Neuronal stem cell (in vitro differentiated cells): Measurements from ENCODE around the gene XRCC5.

Experiments used
- DNase-seq: peaks from one replicate; pipeline ENCODE4 v3.0.0-alpha.2; 2013; ENCODE audit warnings: low spot score
- H2AFZ ChIP-seq: one replicate; pipeline ENCODE4 v1.6.1; 2013; ENCODE audit warnings: mild to moderate bottlenecking, low read length, inconsistent platforms
- H2AK5ac ChIP-seq: 2 replicates; pipeline ENCODE4 v1.6.1; 2013; ENCODE audit warnings: low read depth, mild to moderate bottlenecking, inconsistent platforms, low read length, moderate library complexity, mixed read lengths
- H2BK120ac ChIP-seq: 2 replicates; pipeline ENCODE4 v1.6.1; 2013; ENCODE audit warnings: low read depth, mild to moderate bottlenecking, inconsistent platforms, low read length, moderate library complexity, mixed read lengths
- H2BK12ac ChIP-seq: one replicate; pipeline ENCODE4 v1.6.1; 2013; ENCODE audit warnings: low read length, inconsistent platforms
- H2BK15ac ChIP-seq: 2 replicates; pipeline ENCODE4 v1.6.1; 2013; ENCODE audit warnings: mild to moderate bottlenecking, low read length, inconsistent platforms, mixed read lengths
- H2BK5ac ChIP-seq: one replicate; pipeline ENCODE4 v1.6.1; 2013; ENCODE audit warnings: inconsistent platforms, mild to moderate bottlenecking, low read length, moderate library complexity
- H3K14ac ChIP-seq: one replicate; pipeline ENCODE4 v1.6.1; 2013; ENCODE audit warnings: low read length, inconsistent platforms
- H3K18ac ChIP-seq: 2 replicates; pipeline ENCODE4 v1.6.1; 2013; ENCODE audit warnings: low read length, inconsistent platforms
- H3K23ac ChIP-seq: 2 replicates; pipeline ENCODE4 v1.6.1; 2013; ENCODE audit warnings: low read depth, mild to moderate bottlenecking, mixed read lengths, low read length, inconsistent platforms; ENCODE audit not compliant: poor library complexity
- H3K27ac ChIP-seq: replicated peaks from 3 replicates; pipeline ENCODE4 v1.5.1; 2013; ENCODE audit warnings: low read length, inconsistent platforms
- H3K27me3 ChIP-seq, 3 experiments: 2 replicates each; pipeline ENCODE4 v1.6.1; 2013; ENCODE audit warnings: low read length in 3 of 3, mild to moderate bottlenecking in 2 of 3, inconsistent platforms in 1 of 3, low read depth in 1 of 3, mixed read lengths in 1 of 3, moderate library complexity in 1 of 3; ENCODE audit not compliant: control insufficient read depth in 3 of 3, insufficient read depth in 3 of 3
- H3K36me3 ChIP-seq, 2 donors: replicated peaks in 1 of 2; 2 replicates each; pipeline ENCODE4 v1.6.1; 2013; ENCODE audit warnings: low read length in 2 of 2; ENCODE audit not compliant: control insufficient read depth in 2 of 2, insufficient read depth in 2 of 2
- H3K4ac ChIP-seq: 2 replicates; pipeline ENCODE4 v1.6.1; 2013; ENCODE audit warnings: inconsistent platforms, mild to moderate bottlenecking, low read length, moderate library complexity
- H3K4me1 ChIP-seq, 2 donors: 1 replicate in 1 of 2; 2 replicates in 1 of 2; pipeline ENCODE4 v1.6.1; 2013; ENCODE audit warnings: low read length in 2 of 2, low read depth in 1 of 2; ENCODE audit not compliant: control insufficient read depth in 2 of 2, insufficient read depth in 1 of 2
- H3K4me2 ChIP-seq: one replicate; pipeline ENCODE4 v1.6.1; 2013; ENCODE audit warnings: mild to moderate bottlenecking, low read length, inconsistent platforms; ENCODE audit not compliant: insufficient read depth, poor library complexity, severe bottlenecking
- H3K4me3 ChIP-seq, 2 donors: 2 replicates each; pipeline ENCODE4 v1.5.1; 2013; ENCODE audit warnings: low read length in 2 of 2, mild to moderate bottlenecking in 2 of 2, inconsistent platforms in 1 of 2, moderate library complexity in 1 of 2
- H3K79me1 ChIP-seq: one replicate; pipeline ENCODE4 v1.6.1; 2013; ENCODE audit warnings: low read depth, mild to moderate bottlenecking, inconsistent platforms, low read length, moderate library complexity
- H3K9ac ChIP-seq: one replicate; pipeline ENCODE4 v1.6.1; 2013; ENCODE audit warnings: mild to moderate bottlenecking, low read depth, low read length, inconsistent platforms; ENCODE audit not compliant: poor library complexity
- H3K9me3 ChIP-seq, 2 donors: replicated peaks in 1 of 2; 2 replicates each; pipeline versions ENCODE3 to v1.6.1; 2013; ENCODE audit warnings: low read length in 2 of 2, mild to moderate bottlenecking in 2 of 2, inconsistent platforms in 1 of 2, low read depth in 1 of 2, mixed read lengths in 1 of 2, moderate library complexity in 1 of 2; ENCODE audit not compliant: control insufficient read depth in 2 of 2, insufficient read depth in 1 of 2
- H4K8ac ChIP-seq: one replicate; pipeline ENCODE4 v1.6.1; 2013; ENCODE audit warnings: low read depth, mild to moderate bottlenecking, inconsistent platforms, low read length, moderate library complexity
- H4K91ac ChIP-seq: one replicate; pipeline ENCODE4 v1.6.1; 2013; ENCODE audit warnings: low read length, low read depth, mild to moderate bottlenecking, inconsistent platforms; ENCODE audit not compliant: poor library complexity
- WGBS, 2 donors: extraction: QIAGEN DNeasy Blood & Tissue Kit; methylation state at CpG; one replicate each; pipeline ENCODE4 v1.1.7; 2013; ENCODE audit warnings: missing lambda C conversion rate in 2 of 2, mixed read lengths in 1 of 2; ENCODE audit not compliant: insufficient read length in 2 of 2, insufficient replicate concordance in 1 of 2; ENCODE audit errors: extremely low coverage in 2 of 2; 5-methylcytosine and 5-hydroxymethylcytosine counted together

Gene XRCC5

DNA sequence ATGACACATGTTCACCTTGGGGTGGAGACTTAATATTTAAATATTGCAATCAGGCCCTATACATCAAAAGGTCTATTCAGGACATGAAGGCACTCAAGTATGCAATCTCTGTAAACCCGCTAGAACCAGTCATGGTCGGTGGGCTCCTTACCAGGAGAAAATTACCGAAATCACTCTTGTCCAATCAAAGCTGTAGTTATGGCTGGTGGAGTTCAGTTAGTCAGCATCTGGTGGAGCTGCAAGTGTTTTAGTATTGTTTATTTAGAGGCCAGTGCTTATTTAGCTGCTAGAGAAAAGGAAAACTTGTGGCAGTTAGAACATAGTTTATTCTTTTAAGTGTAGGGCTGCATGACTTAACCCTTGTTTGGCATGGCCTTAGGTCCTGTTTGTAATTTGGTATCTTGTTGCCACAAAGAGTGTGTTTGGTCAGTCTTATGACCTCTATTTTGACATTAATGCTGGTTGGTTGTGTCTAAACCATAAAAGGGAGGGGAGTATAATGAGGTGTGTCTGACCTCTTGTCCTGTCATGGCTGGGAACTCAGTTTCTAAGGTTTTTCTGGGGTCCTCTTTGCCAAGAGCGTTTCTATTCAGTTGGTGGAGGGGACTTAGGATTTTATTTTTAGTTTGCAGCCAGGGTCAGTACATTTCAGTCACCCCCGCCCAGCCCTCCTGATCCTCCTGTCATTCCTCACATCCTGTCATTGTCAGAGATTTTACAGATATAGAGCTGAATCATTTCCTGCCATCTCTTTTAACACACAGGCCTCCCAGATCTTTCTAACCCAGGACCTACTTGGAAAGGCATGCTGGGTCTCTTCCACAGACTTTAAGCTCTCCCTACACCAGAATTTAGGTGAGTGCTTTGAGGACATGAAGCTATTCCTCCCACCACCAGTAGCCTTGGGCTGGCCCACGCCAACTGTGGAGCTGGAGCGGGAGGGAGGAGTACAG lies 108.1 kb downstream of the XRCC5 start:
- H3K14ac ChIP-seq, result no peak overlapping the region
- H2BK5ac ChIP-seq, result no peak overlapping the region
- no peak overlapping the region for H4K8ac ChIP-seq
- peaks cover 0 to 36% of the 10 kb centered on the region in 2 donors for H3K36me3 ChIP-seq
- H2BK120ac ChIP-seq, result no peak overlapping the region
- H2AK5ac ChIP-seq, result no peak overlapping the region
- H3K23ac ChIP-seq, result no peak overlapping the region
- DNase-seq, result no peak
- H3K4me3 ChIP-seq, result no peak overlapping the region
- peaks cover 0 to 5% of the 10 kb centered on the region in 2 donors for H3K4me1 ChIP-seq
- no peak overlapping the region for H4K91ac ChIP-seq
- H3K18ac ChIP-seq, result no peak overlapping the region
- H3K9ac ChIP-seq, result no peak overlapping the region
- H3K4ac ChIP-seq, result no peak overlapping the region
- no peak overlapping the region for H2AFZ ChIP-seq
- H2BK12ac ChIP-seq, result no peak overlapping the region
- no peak overlapping the region for H3K27ac ChIP-seq
- no peaks in the 10 kb centered on the region for H3K79me1 ChIP-seq
- H3K4me2 ChIP-seq, result no peak overlapping the region
- no peak overlapping the region for H2BK15ac ChIP-seq
- H3K9me3 ChIP-seq, result no peaks in the 10 kb centered on the region
- no peaks in the 10 kb centered on the region for H3K27me3 ChIP-seq
- no CpG with 5 or more reads among the region's 7 CpGs for WGBS, 2 donors

DNA sequence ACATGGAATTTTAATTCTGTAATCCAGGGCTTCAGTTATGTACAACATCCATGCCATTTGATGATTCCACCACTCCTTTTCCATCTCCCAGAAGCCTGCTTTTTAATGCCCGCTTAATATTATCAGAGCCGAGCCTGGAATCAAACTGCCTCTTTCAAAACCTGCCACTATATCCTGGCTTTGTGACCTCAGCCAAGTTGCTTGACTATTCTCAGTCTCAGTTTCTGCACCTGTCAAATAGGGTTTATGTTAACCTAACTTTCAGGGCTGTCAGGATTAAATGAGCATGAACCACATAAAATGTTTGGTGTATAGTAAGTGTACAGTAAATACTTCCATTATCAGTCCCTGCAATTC lies 108.7 kb downstream of the XRCC5 start:
- Histone ChIP-seq H4K8ac (no peak overlapping the region), H3K79me1 (no peaks in the 10 kb centered on the region), H4K91ac (no peak overlapping the region), H3K9me3 (no peaks in the 10 kb centered on the region), H3K4ac (no peak overlapping the region), H3K27ac (no peak overlapping the region), H2AFZ (no peak overlapping the region), H3K9ac (no peak overlapping the region), H2AK5ac (no peak overlapping the region), H3K36me3 (peaks cover 0 to 33% of the 10 kb centered on the region in 2 donors), H3K23ac (no peak overlapping the region), H3K4me2 (no peak overlapping the region), H3K27me3 (no peaks in the 10 kb centered on the region), H2BK15ac (no peak overlapping the region), H2BK5ac (no peak overlapping the region), H2BK120ac (no peak overlapping the region), H2BK12ac (no peak overlapping the region), H3K18ac (no peak overlapping the region), H3K4me3 (no peak overlapping the region), H3K14ac (no peak overlapping the region), H3K4me1 (peaks cover 0 to 5% of the 10 kb centered on the region in 2 donors)
- no CpG with 5 or more reads among the region's 2 CpGs for WGBS, 2 donors
- DNase-seq, result no peak

DNA sequence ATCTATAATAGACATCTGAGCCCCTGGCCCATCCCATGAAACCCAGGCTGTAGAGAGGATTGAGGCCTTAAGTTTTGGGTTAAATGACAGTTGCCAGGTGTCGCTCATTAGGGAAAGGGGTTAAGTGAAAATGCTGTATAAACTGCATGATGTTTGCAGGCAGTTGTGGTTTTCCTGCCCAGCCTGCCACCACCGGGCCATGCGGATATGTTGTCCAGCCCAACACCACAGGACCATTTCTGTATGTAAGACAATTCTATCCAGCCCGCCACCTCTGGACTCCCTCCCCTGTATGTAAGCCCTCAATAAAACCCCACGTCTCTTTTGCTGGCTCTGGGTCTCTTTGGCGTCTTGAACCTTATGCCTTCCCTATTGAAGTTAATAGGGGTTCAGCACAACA lies 110.7 kb downstream of the XRCC5 start:
- no peak overlapping the region for H3K23ac ChIP-seq
- no peak overlapping the region for H4K8ac ChIP-seq
- H4K91ac ChIP-seq, result no peak overlapping the region
- H3K4me3 ChIP-seq, result no peak overlapping the region
- H3K27ac ChIP-seq, result no peak overlapping the region
- H2AFZ ChIP-seq, result no peak overlapping the region
- H2BK120ac ChIP-seq, result no peak overlapping the region
- no peak overlapping the region for H2BK5ac ChIP-seq
- no peak for DNase-seq
- no peaks in the 10 kb centered on the region for H3K79me1 ChIP-seq
- H2BK15ac ChIP-seq, result no peak overlapping the region
- peaks cover 0 to 5% of the 10 kb centered on the region in 2 donors for H3K4me1 ChIP-seq
- peaks cover 0 to 28% of the 10 kb centered on the region in 2 donors for H3K36me3 ChIP-seq
- H2BK12ac ChIP-seq, result no peak overlapping the region
- no peak overlapping the region for H3K14ac ChIP-seq
- no peak overlapping the region for H3K4ac ChIP-seq
- no peaks in the 10 kb centered on the region for H3K27me3 ChIP-seq
- H3K9ac ChIP-seq, result no peak overlapping the region
- H3K18ac ChIP-seq, result no peak overlapping the region
- no peaks in the 10 kb centered on the region for H3K9me3 ChIP-seq
- no peak overlapping the region for H2AK5ac ChIP-seq
- no peak overlapping the region for H3K4me2 ChIP-seq
- WGBS, 2 donors, result no CpG with 5 or more reads among the region's 6 CpGs

DNA sequence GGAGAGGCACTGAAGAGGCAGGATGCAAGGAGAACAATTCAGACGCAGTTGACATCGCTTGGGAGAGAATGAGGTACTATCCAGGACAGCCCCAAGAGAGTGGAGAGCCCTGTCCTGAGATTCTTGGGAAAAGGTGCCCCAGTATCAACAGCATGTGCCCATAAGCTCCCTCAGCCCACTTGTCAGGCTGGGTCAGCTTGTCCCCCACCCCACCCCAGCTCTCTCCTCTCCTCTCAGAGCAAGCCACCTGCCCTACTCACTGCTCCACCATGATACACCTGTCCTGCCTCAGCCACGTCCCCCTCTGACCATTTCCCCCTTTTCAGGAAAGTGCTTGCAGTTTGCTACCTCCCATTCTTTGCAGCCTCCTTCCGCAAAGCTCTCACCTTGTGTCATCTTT lies 111.8 kb downstream of the XRCC5 start:
- no peak overlapping the region for H3K18ac ChIP-seq
- no peak for DNase-seq
- no peak overlapping the region for H2BK120ac ChIP-seq
- no peaks in the 10 kb centered on the region for H3K27me3 ChIP-seq
- H3K23ac ChIP-seq, result no peak overlapping the region
- H3K4me1 ChIP-seq, result peaks cover 0 to 5% of the 10 kb centered on the region in 2 donors
- H3K4me2 ChIP-seq, result no peak overlapping the region
- H2BK12ac ChIP-seq, result no peak overlapping the region
- no peak overlapping the region for H3K9ac ChIP-seq
- H3K36me3 ChIP-seq, result peaks cover 0 to 21% of the 10 kb centered on the region in 2 donors
- H3K4me3 ChIP-seq, result no peak overlapping the region
- no peak overlapping the region for H2BK5ac ChIP-seq
- no CpG with 5 or more reads among the region's 4 CpGs for WGBS, 2 donors
- no peak overlapping the region for H3K14ac ChIP-seq
- H3K79me1 ChIP-seq, result no peaks in the 10 kb centered on the region
- no peak overlapping the region for H3K4ac ChIP-seq
- H2AK5ac ChIP-seq, result no peak overlapping the region
- H3K9me3 ChIP-seq, result no peaks in the 10 kb centered on the region
- H4K8ac ChIP-seq, result no peak overlapping the region
- no peak overlapping the region for H2AFZ ChIP-seq
- no peak overlapping the region for H4K91ac ChIP-seq
- no peak overlapping the region for H3K27ac ChIP-seq
- no peak overlapping the region for H2BK15ac ChIP-seq
